Spleen (tissue), 7 donors: ENCODE data around the gene METAP1D.

Source experiments
- POLR2A ChIP-seq, 3 donors: fragments of 450-650 bp; IDR thresholded peaks; one replicate each; pipeline ENCODE4 v1.5.1; 2017; ENCODE audit warnings: antibody characterized with exemption in 3 of 3, mild to moderate bottlenecking in 1 of 3
- TF ChIP-seq, protein P1 (sequence below), 11 experiments: fragments of 200-600 bp in 7 of 11; fragments of 450-650 bp in 4 of 11; sonication (generic) in 4 of 11; IDR thresholded peaks in 8 of 11; conservative IDR thresholded peaks in 3 of 11; 1 replicate in 7 of 11; 2 replicates in 4 of 11; pipeline versions ENCODE4 v1.4.0 to v1.8.0; 2016 to 2021; ENCODE audit warnings: antibody characterized with exemption in 11 of 11, inconsistent platforms in 4 of 11, mild to moderate bottlenecking in 1 of 11
- donor health status: DM: no; HTN: no; CAD: no; lungs with moderate emphysema.
- donor health status: DM: no; HTN: no; CAD: no.
- donor health status: DM: no; HTN: no; CAD: no.

DNA sequence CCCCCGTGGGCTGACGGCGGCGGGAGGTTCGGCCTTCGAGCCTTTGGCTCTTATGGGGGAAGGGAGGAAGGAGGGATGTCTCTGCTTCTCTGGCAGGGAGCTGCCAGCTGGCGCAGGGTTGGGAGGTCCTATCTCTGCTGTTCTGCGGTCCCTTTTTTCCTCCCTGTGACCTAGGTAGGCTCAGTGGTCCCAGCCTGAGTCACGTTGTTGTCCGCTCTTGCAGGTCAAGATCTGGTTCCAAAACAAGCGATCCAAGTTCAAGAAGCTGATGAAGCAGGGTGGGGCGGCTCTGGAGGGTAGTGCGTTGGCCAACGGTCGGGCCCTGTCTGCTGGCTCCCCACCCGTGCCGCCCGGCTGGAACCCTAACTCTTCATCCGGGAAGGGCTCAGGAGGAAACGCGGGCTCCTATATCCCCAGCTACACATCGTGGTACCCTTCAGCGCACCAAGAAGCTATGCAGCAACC lies 88.1 kb downstream of the METAP1D start:
- TF ChIP-seq, protein P1, sequence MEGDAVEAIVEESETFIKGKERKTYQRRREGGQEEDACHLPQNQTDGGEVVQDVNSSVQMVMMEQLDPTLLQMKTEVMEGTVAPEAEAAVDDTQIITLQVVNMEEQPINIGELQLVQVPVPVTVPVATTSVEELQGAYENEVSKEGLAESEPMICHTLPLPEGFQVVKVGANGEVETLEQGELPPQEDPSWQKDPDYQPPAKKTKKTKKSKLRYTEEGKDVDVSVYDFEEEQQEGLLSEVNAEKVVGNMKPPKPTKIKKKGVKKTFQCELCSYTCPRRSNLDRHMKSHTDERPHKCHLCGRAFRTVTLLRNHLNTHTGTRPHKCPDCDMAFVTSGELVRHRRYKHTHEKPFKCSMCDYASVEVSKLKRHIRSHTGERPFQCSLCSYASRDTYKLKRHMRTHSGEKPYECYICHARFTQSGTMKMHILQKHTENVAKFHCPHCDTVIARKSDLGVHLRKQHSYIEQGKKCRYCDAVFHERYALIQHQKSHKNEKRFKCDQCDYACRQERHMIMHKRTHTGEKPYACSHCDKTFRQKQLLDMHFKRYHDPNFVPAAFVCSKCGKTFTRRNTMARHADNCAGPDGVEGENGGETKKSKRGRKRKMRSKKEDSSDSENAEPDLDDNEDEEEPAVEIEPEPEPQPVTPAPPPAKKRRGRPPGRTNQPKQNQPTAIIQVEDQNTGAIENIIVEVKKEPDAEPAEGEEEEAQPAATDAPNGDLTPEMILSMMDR (IDR thresholded peaks at IDR 0.05 in 8 of 11, conservative IDR thresholded peaks at IDR 0.05 in 3 of 11) = no peak
- TF ChIP-seq POLR2A (IDR thresholded peaks at IDR 0.05) = no peak
